ENCODE data around the gene NUDCD2. TPM values are rescaled to one million over a fixed set of nuclear protein-coding genes. Genes with fewer than 3 reads are reported as not detected.

Gene NUDCD2
- total and polyA plus RNA-seq, 2 donors (not counting 1 experiment from before 2014, with no cell fraction given): 6.8 to 24.4 TPM

- Mint-ChIP-seq H3K27me3 (no peaks in the 10 kb centered on the region), H3K9me3 (ENCODE audit: insufficient read depth) (no peaks in the 10 kb centered on the region), H3K27ac (no peak overlapping the region), H3K4me1 (peaks cover 10% of the 10 kb centered on the region), H3K4me3 (no peak overlapping the region)
- Histone ChIP-seq H3K4me3 (ENCODE audit: control extremely low read depth in 1 of 5, extremely low read depth in 1 of 5, insufficient read depth in 1 of 5, low read depth in 2 of 5, low read length in 4 of 5) (no peak overlapping the region), H3K79me2 (ENCODE audit: control insufficient read depth, insufficient read depth, low read length) (peaks cover 24% of the 10 kb centered on the region), H4K20me1 (ENCODE audit: control insufficient read depth, insufficient read depth, low read length, poor library complexity, severe bottlenecking) (no peaks in the 10 kb centered on the region), H3K4me2 (replicated peaks; ENCODE audit: low read depth, low read length, poor library complexity, severe bottlenecking) (no peak overlapping the region), H2AFZ (ENCODE audit: insufficient read depth, low read depth, low read length, poor library complexity, severe bottlenecking) (no peak overlapping the region), H3K9me3 (ENCODE audit: control extremely low read depth in 1 of 3, control insufficient read depth in 2 of 3, insufficient read depth in 1 of 3, low read length in 2 of 3) (no peaks in the 10 kb centered on the region), H3K27me3 (replicated peaks in 1 of 4; ENCODE audit: control extremely low read depth in 1 of 4, control insufficient read depth in 3 of 4, insufficient read depth in 4 of 4, low read length in 3 of 4) (no peaks in the 10 kb centered on the region), H3K27ac (ENCODE audit: low read length in 2 of 2) (no peak overlapping the region), H3K36me3 (replicated peaks in 1 of 2; ENCODE audit: control extremely low read depth in 1 of 2, control insufficient read depth in 1 of 2, extremely low read depth in 1 of 2, insufficient read depth in 2 of 2, low read length in 1 of 2) (peaks cover 2 to 34% of the 10 kb centered on the region in 2 experiments), H3K9ac (ENCODE audit: low read length) (no peak overlapping the region), H3K4me1 (ENCODE audit: control insufficient read depth in 2 of 2, insufficient read depth in 2 of 2, low read length in 2 of 2) (peaks cover 3 to 8% of the 10 kb centered on the region in 2 donors)
- intact Hi-C loops (cut with micrococcal nuclease): no loop called here
- WGBS (ENCODE audit: insufficient coverage): no CpG with 5 or more reads among the region's 1 CpG
- ChIA-PET CTCF (no interaction called here), POLR2A (no interaction called here)
- ATAC-seq (ENCODE audit: low read depth): no peak
- no peak for TF ChIP-seq EZH2 (IDR thresholded peaks at IDR 0.05; ENCODE audit: borderline replicate concordance, insufficient read depth, low read depth, low read length, poor library complexity, severe bottlenecking)
- no peak for TF ChIP-seq CTCF (IDR thresholded peaks at IDR 0.05)
- no peak for DNase-seq
Observed at GRCh38 chr5:163453705-163454104, 6.2 kb downstream of the NUDCD2 start.

GRCh38 chr5:163451489-163451888, 8.4 kb downstream of the NUDCD2 start:
- Mint-ChIP-seq H3K27ac (no peak overlapping the region), H3K4me3 (no peak overlapping the region), H3K4me1 (peaks cover 4% of the 10 kb centered on the region), H3K27me3 (no peaks in the 10 kb centered on the region), H3K9me3 (ENCODE audit: insufficient read depth) (no peaks in the 10 kb centered on the region)
- ChIA-PET POLR2A (no interaction called here), CTCF (no interaction called here)
- H3K27me3 ChIP-seq (replicated peaks in 1 of 4; ENCODE audit: control extremely low read depth in 1 of 4, control insufficient read depth in 3 of 4, insufficient read depth in 4 of 4, low read length in 3 of 4): no peaks in the 10 kb centered on the region
- no peak overlapping the region for H3K27ac ChIP-seq (ENCODE audit: low read length in 2 of 2)
- ATAC-seq (ENCODE audit: low read depth) (no peak), DNase-seq (no peak)
- no peaks in the 10 kb centered on the region for H3K4me1 ChIP-seq (ENCODE audit: control insufficient read depth in 2 of 2, insufficient read depth in 2 of 2, low read length in 2 of 2)
- H3K9ac ChIP-seq (ENCODE audit: low read length): no peak overlapping the region
- no peak overlapping the region for H3K4me3 ChIP-seq (ENCODE audit: control extremely low read depth in 1 of 5, extremely low read depth in 1 of 5, insufficient read depth in 1 of 5, low read depth in 2 of 5, low read length in 4 of 5)
- no peak overlapping the region for H3K4me2 ChIP-seq (replicated peaks; ENCODE audit: low read depth, low read length, poor library complexity, severe bottlenecking)
- 98% methylated on average over 7 of the region's 8 CpGs for WGBS (ENCODE audit: insufficient coverage)
- TF ChIP-seq CTCF (IDR thresholded peaks at IDR 0.05) (no peak), EZH2 (IDR thresholded peaks at IDR 0.05; ENCODE audit: borderline replicate concordance, insufficient read depth, low read depth, low read length, poor library complexity, severe bottlenecking) (no peak)
- no peaks in the 10 kb centered on the region for H3K9me3 ChIP-seq (ENCODE audit: control extremely low read depth in 1 of 3, control insufficient read depth in 2 of 3, insufficient read depth in 1 of 3, low read length in 2 of 3)
- H3K79me2 ChIP-seq (ENCODE audit: control insufficient read depth, insufficient read depth, low read length): peaks cover 7% of the 10 kb centered on the region
- intact Hi-C loops (cut with micrococcal nuclease): no loop called here
- peaks cover 4 to 44% of the 10 kb centered on the region in 2 experiments for H3K36me3 ChIP-seq (replicated peaks in 1 of 2; ENCODE audit: control extremely low read depth in 1 of 2, control insufficient read depth in 1 of 2, extremely low read depth in 1 of 2, insufficient read depth in 2 of 2, low read length in 1 of 2)
- no peak overlapping the region for H2AFZ ChIP-seq (ENCODE audit: insufficient read depth, low read depth, low read length, poor library complexity, severe bottlenecking)
- no peaks in the 10 kb centered on the region for H4K20me1 ChIP-seq (ENCODE audit: control insufficient read depth, insufficient read depth, low read length, poor library complexity, severe bottlenecking)

Data from B cell (primary cell).